ENCODE data around the gene PAQR5.
A peak's percentile ranks its signal among the peaks of the same experiment; 100 is the strongest.

Gene PAQR5

GRCh38 chr15:69394556-69395282, 96.0 kb downstream of the PAQR5 start:
- DNase-seq = no peak

DNA sequence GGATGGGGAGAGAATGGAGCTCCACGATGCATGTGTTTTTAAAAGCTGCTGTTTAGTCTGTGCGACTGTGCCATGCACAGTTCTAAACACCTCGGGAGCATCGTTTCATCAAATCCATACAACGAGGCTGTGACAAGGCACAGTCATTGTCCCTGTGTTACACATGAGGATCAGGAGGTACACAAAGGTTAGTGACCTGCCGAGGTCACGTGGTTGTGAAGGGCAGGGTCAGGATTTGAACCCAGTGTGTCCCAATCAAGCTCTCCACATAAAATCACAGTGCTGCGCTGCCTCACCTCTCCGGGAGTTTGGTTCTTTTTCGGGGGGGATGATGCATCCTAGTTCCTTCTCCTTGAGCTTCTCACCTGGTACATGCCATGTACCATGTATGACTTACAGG, 96.7 kb downstream of the PAQR5 start:
- DNase-seq = no peak

GRCh38 chr15:69395991-69396390, 97.3 kb downstream of the PAQR5 start:
- DNase-seq = no peak

DNA sequence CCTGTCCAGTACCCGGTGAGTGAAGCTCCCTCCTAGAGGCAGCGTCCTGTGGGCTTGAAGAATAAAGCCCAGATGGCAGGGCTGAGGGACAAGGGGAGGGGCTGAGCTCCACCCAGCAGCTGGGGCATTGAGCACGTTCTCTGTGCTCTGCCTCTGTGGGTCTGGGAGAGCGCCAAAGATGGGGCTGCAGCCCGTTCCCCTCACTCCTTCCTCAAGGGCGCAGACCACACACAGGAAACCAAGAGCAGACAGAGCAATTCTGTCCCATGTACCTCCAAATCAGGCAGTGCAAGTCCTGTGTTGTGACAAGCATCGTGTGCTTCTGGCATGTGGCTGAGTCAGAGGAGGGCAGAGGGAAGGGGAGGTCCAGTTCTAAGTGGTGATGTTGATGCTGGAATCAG, 99.8 kb downstream of the PAQR5 start:
- DNase-seq = no peak

DNA sequence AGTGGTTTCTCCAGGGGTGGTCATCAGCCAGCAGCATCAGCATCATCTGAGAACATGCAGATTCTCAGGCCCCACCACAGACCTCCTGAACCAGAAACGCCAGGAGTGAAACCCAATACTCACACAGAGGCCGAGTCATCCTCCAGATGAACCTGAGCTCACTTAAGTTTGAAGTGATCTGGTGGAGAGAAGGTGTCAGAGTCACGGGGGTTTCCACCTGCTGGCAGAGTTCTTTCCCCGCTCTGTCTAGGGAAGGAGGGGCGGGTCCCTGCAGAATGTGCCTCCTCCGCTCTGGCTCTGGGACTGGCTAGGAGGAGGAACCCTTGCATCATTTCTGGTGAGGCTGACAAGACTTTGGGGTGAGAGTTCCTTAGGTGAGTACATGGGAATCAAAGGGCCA, 102.1 kb downstream of the PAQR5 start:
- DNase-seq = no peak

DNA sequence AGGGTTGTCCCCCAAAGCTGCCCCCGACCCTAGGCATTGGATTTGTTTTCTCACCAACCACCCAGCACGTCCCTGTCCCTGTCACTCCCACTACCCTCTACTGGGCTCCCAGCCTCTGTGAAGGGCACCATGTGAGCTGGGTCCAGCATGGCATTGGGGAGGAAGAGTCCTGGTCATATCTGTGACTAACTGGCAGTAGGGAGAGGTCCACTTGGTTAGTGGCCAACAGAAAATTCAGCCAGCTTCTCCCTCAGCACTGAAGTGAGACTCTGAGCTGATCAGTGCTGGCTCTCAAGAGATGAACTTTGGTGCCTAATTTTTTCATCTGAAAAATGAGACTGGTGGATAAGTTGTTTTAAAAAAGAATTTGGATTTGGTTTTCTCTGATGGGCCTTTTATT, 104.1 kb downstream of the PAQR5 start:
- DNase-seq = no peak

DNA sequence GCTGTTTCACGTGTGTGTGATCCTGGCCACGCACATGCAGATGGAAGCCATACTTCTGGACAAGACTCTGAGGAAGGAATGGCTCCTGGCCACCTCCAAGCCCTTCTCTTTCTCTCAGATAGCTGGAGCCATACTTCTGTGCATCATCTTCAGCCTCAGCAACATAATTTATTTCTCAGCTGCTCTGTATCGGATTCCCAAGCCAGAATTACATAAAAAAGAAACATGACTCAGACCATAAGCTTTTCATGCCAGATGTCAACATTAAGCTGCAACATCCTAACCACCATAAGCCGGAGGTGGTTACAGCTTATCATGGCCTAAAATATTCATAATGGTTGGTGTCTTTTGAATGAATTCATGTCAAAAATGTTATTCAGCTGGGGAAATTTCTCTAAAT, 104.9 kb downstream of the PAQR5 start:
- DNase-seq = no peak

DNA sequence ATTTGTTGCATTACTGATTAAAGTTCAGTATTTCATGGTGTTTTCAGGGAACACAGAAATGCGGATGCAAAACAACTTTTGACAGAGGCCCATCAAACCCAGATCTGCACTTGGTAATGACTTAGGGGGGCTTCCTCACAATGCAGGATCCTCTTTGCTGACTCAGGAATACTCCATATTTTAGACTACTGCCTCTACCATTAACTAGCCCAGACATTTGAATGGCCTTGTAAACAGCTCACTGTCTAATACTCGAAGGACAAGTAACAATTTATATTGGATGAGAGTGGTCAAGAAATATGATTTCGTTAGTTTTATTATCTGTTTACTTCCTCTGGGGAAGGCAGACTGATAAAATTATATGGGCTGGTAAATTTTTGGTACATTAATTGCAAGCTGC, 106.4 kb downstream of the PAQR5 start:
- no peak for DNase-seq

DNA sequence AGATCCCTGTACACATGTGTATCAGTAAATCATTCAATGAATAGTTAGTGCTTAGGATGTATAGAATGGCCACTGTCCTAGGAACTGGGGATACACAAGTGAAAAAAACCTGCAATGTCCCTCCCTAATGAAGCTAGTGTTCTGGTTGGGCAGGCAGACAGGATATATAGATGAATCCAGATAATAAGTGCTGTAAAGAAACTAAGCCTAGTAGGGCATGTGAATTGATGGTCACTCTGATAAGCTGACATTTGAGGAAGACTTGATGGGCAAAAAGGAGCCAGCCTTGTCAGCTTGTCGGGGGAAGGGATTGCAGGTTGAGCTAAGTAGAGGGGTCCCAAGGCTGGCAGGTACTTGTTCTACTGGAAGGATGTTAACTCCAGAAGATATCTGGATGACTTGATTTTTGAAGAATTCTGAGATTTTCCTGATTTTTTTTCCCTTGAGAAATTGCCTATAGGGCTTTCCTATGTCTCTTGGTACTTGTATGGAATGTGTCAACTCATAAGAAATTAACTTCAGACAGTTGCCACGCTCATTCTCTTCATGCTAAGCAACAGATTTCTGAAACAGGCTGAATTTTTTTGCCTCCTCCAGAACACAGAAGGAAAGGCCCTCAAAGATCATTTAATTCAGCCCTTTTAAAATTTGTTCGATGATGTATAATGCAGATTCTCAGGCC, 109.1 kb downstream of the PAQR5 start:
- DNase-seq = no peak

DNA sequence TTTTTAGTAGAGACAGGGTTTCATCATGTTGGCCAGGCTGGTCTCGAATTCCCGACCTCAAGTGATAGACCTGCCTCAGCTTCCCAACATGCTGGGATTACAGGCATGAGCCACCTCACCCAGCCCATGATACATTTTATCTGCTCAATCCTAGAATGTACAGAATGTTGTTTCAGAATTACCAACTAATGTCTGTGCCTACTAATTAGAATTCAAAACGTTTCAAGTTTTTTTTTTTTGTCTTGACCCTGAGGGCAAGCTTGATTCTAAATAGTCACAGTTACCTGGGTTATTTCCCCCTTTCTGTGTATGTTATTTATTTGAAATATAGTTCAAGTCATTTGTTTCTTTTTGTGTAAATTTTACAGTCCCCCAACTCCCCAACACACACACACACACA, 110.1 kb downstream of the PAQR5 start:
- DNase-seq = no peak

- DNase-seq = no peak
Measured at GRCh38 chr15:69410248-69410874, 111.6 kb downstream of the PAQR5 start.

DNA sequence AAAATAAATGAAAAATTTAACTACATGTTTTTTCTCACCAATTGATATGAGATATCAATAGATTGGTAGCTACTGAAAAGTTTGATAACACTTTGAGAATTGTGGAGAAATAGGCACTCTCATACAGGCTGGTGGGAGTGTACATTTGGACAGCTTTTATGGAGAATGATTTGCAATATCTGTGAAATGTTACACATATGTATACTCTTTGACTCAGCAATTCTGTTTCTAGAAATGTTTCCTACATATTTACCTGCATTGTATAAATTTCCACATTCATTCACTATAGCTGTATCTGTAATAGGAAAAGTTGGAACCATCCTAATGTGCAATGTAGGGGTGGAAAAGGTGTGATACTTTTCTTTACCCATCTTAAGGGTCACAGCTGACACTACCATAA, 113.6 kb downstream of the PAQR5 start:
- DNase-seq = no peak

DNA sequence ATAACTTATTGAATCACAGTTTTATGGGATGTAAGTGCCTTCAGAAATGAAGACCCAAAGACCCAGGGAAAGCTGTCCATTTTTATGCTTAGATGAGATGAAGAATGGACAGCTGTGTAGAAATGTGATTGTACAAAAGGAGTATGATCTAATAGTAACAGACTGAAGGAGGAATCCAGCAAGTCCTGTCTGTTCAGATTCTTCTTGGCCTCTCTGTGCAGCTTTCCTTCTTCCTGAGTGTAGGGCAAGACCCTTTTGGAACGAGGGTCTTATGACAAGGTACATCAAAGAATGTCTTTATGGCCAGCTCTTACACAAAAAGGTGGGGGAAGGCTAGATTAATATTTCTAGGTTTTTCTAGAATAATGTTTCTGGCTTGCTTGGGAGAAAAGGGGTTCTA, 114.0 kb downstream of the PAQR5 start:
- DNase-seq = no peak

- DNase-seq = peak; percentile 73
Measured at GRCh38 chr15:69413822-69414700, 115.3 kb downstream of the PAQR5 start, which contains the start of gene KIF23. TSS of gene KIF23 (plus strand) at chr15:69414349. CDS start at chr15:69414466, 117 bp downstream.

- no peak for DNase-seq
Measured at GRCh38 chr15:69414701-69415167, 116.0 kb downstream of the PAQR5 start.

GRCh38 chr15:69415381-69415780, 116.7 kb downstream of the PAQR5 start:
- no peak for DNase-seq

GRCh38 chr15:69417581-69417980, 118.9 kb downstream of the PAQR5 start:
- DNase-seq = no peak

- DNase-seq = no peak
Measured at GRCh38 chr15:69421498-69421897, 122.8 kb downstream of the PAQR5 start.

DNA sequence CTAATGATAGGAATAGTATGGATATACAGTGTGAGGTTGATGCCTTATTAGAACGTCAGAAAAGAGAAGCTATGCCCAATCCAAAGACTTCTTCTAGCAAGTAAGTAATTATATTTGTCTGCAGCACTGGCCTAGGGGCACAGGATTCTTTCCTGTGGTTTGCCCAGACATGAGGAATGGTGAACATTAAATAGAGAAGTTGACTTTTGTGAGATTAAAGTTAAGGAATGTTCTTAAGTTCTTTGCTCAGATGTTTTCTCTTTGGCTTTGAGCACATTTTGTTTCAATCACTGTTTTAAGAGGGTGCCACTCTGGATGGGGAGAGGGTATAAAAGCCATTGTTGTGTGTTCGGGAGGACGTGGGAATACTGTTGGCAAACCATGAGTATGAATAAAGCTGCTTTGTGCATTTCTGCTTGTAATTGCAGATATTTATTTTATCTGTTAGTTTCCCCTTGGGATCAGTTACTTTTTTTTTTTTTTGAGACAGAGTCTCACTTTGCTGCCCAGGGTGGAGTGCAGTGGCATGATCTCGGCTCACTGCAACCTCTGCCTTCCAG, 123.7 kb downstream of the PAQR5 start:
- DNase-seq = no peak

GRCh38 chr15:69424001-69424400, 125.3 kb downstream of the PAQR5 start:
- DNase-seq = no peak

GRCh38 chr15:69424748-69425413, 126.2 kb downstream of the PAQR5 start:
- DNase-seq = no peak

DNA sequence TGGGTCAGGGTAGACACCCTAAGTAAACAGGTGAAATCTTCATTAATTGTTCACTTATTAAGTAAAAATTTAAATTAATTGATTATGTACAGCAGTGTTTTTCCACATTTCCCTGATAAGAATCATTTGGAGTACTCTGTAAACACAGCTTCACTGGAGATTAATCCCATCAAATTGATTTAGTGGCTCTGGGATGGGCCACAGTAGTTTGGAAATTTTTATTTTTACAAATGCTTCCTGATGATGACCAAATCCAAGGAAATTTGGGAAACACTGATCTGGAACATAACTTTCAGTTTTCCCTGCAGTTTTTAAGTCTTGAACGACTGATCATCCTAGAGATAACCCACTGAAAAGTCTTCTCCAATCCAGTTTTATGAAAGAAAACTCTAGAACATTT, 135.1 kb downstream of the PAQR5 start:
- DNase-seq = no peak
